Right forelimb (tissue), 1 donor: ENCODE results near the gene KPNA4.

ENCODE experiments used
- DNase-seq: peaks from one replicate; pipeline ENCODE4 v3.0.0-alpha.2; 2018

KPNA4 gene

DNA sequence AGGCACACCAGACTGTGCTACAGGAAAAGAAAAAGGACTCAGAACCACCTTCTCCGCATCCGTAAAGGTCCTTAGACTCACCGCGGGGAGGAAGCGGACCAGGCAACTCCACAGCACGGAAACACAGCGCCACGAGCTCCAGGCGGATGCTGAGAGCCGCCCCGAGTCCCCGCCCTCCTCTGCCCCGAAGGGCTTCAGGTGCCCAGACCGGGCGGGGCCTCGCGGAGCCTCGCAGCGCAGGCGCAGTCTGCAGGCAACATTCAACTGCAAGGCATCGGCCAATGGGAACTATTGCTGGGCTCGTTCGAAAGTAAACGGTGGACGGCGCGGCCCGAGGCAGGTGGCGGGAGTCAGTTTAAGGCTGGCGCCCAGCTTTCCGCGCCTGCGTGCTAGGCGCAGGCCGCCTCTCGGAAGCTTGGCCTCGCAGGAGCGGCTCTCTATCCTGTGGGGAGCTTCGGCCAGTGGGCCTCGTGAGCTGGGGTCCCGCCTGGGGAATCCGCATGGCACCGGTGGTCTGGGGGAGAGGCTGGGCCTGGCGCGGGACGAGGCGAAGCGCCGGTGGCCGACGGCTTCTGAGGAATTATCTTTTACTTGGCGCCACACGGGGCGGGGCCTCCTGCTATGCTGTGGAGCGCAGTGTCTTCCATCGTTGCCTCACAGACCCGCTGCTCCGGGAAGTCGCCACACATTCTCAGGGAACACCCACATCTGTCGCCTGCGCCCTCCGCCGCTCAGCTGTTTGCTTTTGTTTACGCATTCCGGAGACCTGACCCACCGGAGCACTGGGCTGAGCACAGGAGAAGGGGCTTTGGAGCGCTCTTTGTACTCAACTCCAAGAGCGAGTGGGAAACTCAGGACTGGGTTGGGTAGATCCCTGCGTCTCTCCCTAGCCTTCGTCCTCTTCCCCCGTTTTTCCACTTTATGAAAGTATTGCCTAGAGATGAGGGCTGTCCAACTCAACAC is 115.5 kb downstream of the KPNA4 start, which contains the start of gene TRIM59:
TRIM59 (minus strand) TSS at position 151 of the 963 bp plus-strand sequence. CDS start 10,603 bp downstream, outside the sequence.
- peak; percentile 95 for DNase-seq

DNA sequence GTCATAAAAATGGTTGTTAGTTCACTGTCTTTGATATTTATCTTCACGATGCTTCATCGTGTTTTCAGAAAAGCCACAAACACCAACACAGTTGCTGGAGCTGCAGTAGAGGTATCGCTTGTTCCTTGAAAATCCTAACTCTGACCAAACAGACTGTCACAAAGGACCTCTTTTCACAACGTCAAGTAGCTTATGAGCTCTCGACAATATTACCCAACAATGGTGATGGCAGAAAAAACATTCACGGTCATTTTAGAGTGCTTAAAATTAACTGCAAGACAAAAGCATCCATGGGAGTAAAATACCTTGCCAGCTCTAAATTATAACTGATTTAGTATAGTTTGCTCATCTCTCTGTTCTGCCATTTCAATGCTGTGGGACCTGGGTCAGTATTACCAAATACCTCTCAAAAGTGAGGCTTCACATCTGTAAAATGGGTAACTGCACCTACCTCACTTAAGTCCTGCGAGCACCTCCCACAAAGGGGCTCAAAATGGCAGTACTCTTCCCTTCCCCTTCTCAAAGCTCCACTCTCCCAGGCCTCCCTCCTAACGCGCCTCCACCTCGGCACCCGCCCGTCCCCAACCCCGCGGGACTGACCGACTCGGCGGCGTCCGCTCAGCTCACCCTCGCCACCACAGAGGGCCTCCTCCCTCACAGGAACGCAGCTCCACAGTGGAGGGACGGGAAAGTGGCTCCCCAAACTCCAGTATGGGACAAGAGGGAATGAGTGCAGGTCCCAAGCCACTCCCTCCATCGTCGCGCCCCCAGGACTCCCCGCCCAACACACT is 116.3 kb downstream of the KPNA4 start:
- no peak for DNase-seq

DNA sequence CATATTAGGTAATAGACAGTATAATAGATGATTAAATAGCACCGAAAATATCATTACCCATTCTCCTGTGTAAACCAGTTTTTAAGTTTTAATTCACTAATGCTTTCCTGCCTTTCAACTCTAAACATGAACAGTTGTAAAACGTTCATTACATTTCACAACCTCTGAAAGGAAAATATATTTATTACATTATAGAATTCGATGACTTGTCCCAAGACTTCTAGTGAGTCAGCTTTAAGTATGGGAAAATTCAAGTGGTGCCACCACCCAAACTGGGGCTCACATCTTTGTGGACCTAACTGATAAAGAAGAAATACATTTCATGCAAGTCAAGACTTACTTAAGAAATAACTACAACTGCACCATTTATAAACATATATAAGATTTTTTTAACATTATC is 117.8 kb downstream of the KPNA4 start:
- DNase-seq: no peak

DNA sequence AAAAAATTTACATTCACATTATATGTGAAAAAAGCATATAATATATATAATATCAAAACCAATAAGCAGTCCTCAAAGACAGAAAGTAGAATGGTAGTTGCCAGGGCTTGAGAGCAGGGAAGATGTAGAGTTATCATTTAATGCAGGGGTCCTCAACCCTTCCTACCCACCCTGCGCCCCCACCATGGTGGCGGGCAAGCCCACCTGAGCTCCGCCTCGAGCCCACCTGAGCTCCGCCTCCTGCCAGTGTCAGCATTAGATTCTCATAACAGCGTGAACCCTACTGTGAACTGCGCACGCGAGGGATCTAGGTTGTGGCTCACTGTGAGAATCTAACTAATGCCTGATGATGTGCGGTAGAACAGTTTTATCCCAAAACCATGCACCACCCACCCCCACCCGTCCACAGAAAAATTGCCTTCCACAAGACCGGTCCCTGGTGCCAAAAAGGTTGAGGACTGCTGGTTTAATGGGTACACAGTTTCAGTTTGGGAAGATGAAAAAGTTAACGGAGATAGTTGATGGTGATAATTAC is 118.8 kb downstream of the KPNA4 start:
- DNase-seq: no peak

DNA sequence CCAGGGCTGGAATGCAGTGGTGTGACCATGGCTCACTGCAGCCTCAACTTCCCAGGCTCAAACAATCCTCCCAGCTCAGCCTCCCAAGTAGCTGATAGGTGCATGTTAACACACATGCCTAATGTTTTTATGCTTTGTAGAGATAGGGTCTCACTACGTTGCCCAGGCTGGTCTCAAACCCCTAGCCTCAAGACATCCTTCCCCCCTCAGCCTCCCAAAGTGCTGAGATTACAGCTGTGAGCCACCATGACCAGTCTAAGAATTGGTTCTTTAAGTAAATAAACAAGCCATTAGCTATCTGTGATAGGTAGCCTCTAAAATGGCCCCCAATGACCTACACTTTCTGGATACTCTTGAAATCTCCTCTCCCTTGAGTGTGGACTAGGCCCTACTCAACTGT is 119.5 kb downstream of the KPNA4 start:
- no peak for DNase-seq
